IMR-90 (cell line): ENCODE measurements around the gene SCAF1. TPM values are rescaled to one million over a fixed set of nuclear protein-coding genes. Genes with fewer than 3 reads are reported as not detected.
A peak's percentile ranks its signal among the peaks of the same experiment; 100 is the strongest.

ENCODE experiments used
- ATAC-seq: fragments of 200-7000 bp; cut with Tn5 transposase; 2 replicates; pipeline ENCODE4 v1.9.1; 2020; ENCODE audit warnings: low read depth, mild to moderate bottlenecking, moderate library complexity
- BruUV-seq: library from RNA; stranded (reverse); fragments of 400-500 nt; replicated peaks from 2 replicates; lab custom pipeline; 2021; lab: Mats Ljungman, UMichigan
- CTCF ChIA-PET: fragments of 300-600 bp; formaldehyde crosslinking; extraction: SDS; loops from one replicate; lab custom pipeline; 2021; ENCODE audit warnings: antibody characterized with exemption; lab: Yijun Ruan, JAX
- POLR2A ChIA-PET: fragments of 300-600 bp; sonication (Branson Sonifier 250); formaldehyde crosslinking; loops from one replicate; lab custom pipeline; 2022; ENCODE audit warnings: antibody characterized with exemption; ENCODE audit not compliant: unreplicated experiment; lab: Charles Lee
- DNase-seq: peaks from one replicate; pipeline ENCODE4 v3.0.0; 2013
- H2AFZ ChIP-seq: replicated peaks from 2 replicates; pipeline ENCODE3; 2013; ENCODE audit warnings: low read length, mild to moderate bottlenecking; ENCODE audit not compliant: poor library complexity
- H2AK5ac ChIP-seq: 2 replicates; pipeline ENCODE4 v1.6.1; 2013; ENCODE audit warnings: low read depth, low read length, inconsistent platforms
- H2AK9ac ChIP-seq: replicated peaks from 2 replicates; pipeline ENCODE3; 2013; ENCODE audit warnings: mild to moderate bottlenecking, low read depth, low read length, moderate library complexity; ENCODE audit not compliant: poor library complexity
- H2BK120ac ChIP-seq: 2 replicates; pipeline ENCODE4 v1.6.1; 2013; ENCODE audit warnings: low read depth, low read length, inconsistent platforms
- H2BK15ac ChIP-seq: 3 replicates; pipeline ENCODE4 v1.6.1; 2013; ENCODE audit warnings: low read depth, low read length, inconsistent platforms
- H2BK20ac ChIP-seq: 2 replicates; pipeline ENCODE4 v1.6.1; 2013; ENCODE audit warnings: low read depth, mild to moderate bottlenecking, inconsistent platforms, low read length, moderate library complexity
- H2BK5ac ChIP-seq: 2 replicates; pipeline ENCODE4 v1.6.1; 2013; ENCODE audit warnings: mild to moderate bottlenecking, low read depth, low read length, inconsistent platforms; ENCODE audit not compliant: poor library complexity, severe bottlenecking
- H3K14ac ChIP-seq: replicated peaks from 2 replicates; pipeline ENCODE4 v1.6.1; 2013; ENCODE audit warnings: low read depth, low read length, inconsistent platforms
- H3K18ac ChIP-seq: 2 replicates; pipeline ENCODE4 v1.6.1; 2013; ENCODE audit warnings: low read depth, low read length, control low read depth
- H3K23ac ChIP-seq: 2 replicates; pipeline ENCODE4 v1.6.1; 2013; ENCODE audit warnings: low read depth, low read length, inconsistent platforms
- H3K27ac ChIP-seq: 2 replicates; pipeline ENCODE4 v1.5.1; 2013; ENCODE audit warnings: mild to moderate bottlenecking, control low read depth, low read length; ENCODE audit not compliant: insufficient read depth
- H3K27me3 ChIP-seq: 2 replicates; pipeline ENCODE4 v1.6.1; 2013; ENCODE audit warnings: low read length; ENCODE audit not compliant: control insufficient read depth, insufficient read depth
- H3K36me3 ChIP-seq: 2 replicates; pipeline ENCODE4 v1.6.1; 2013; ENCODE audit warnings: low read length, mixed read lengths; ENCODE audit not compliant: control insufficient read depth, insufficient read depth
- H3K4ac ChIP-seq: 2 replicates; pipeline ENCODE4 v1.6.1; 2013; ENCODE audit warnings: low read depth, low read length, inconsistent platforms
- H3K4me1 ChIP-seq: 2 replicates; pipeline ENCODE4 v1.6.1; 2013; ENCODE audit warnings: low read length, mixed read lengths; ENCODE audit not compliant: control insufficient read depth, insufficient read depth
- H3K4me2 ChIP-seq: 2 replicates; pipeline ENCODE4 v1.6.1; 2013; ENCODE audit warnings: low read depth, mild to moderate bottlenecking, control low read depth, low read length, moderate library complexity
- H3K4me3 ChIP-seq: 2 replicates; pipeline ENCODE4 v1.5.1; 2013; ENCODE audit warnings: low read depth, mild to moderate bottlenecking, control low read depth, low read length, moderate library complexity; ENCODE audit not compliant: insufficient read depth
- H3K56ac ChIP-seq: 2 replicates; pipeline ENCODE4 v1.6.1; 2013; ENCODE audit warnings: low read length, inconsistent platforms; ENCODE audit not compliant: insufficient read depth; ENCODE audit errors: extremely low read depth
- H3K79me1 ChIP-seq, 2 experiments: 2 replicates each; pipeline ENCODE4 v1.6.1; 2013; ENCODE audit warnings: low read length in 2 of 2, inconsistent platforms in 1 of 2, low read depth in 1 of 2
- H3K9ac ChIP-seq: 2 replicates; pipeline ENCODE4 v1.6.1; 2013; ENCODE audit warnings: low read depth, low read length, control low read depth
- H3K9me1 ChIP-seq: 2 replicates; pipeline ENCODE4 v1.6.1; 2013; ENCODE audit warnings: low read length, inconsistent platforms; ENCODE audit not compliant: insufficient read depth
- H3K9me3 ChIP-seq: 2 replicates; pipeline ENCODE4 v1.6.1; 2013; ENCODE audit warnings: low read length; ENCODE audit not compliant: control insufficient read depth, insufficient read depth
- H4K20me1 ChIP-seq: 2 replicates; pipeline ENCODE4 v1.6.1; 2013; ENCODE audit warnings: low read length, inconsistent platforms; ENCODE audit not compliant: insufficient read depth
- H4K5ac ChIP-seq: 2 replicates; pipeline ENCODE4 v1.6.1; 2013; ENCODE audit warnings: mild to moderate bottlenecking, low read depth, low read length, control low read depth
- H4K8ac ChIP-seq, 2 experiments: 2 replicates each; pipeline ENCODE4 v1.6.1; 2013; ENCODE audit warnings: low read depth in 2 of 2, low read length in 2 of 2, control low read depth in 1 of 2, inconsistent platforms in 1 of 2
- H4K91ac ChIP-seq: 2 replicates; pipeline ENCODE4 v1.6.1; 2013; ENCODE audit warnings: low read depth, low read length, inconsistent platforms; ENCODE audit not compliant: insufficient read depth
- MAZ ChIP-seq: IDR thresholded peaks from 2 replicates; pipeline ENCODE4 v1.6.1; 2012; ENCODE audit warnings: low read depth, mild to moderate bottlenecking, low read length, improper control_type of control experiment, moderate library complexity, borderline replicate concordance
- POLR2A ChIP-seq: IDR thresholded peaks from 2 replicates; pipeline ENCODE4 v1.6.1; 2012; ENCODE audit warnings: mild to moderate bottlenecking, low read depth, low read length
- WGBS, 2 experiments: methylation state at CpG; one replicate each; pipeline versions ENCODE4 v1.1.5 to v1.1.7; 2013; ENCODE audit warnings: missing lambda C conversion rate in 2 of 2; ENCODE audit not compliant: insufficient read length in 1 of 2; ENCODE audit errors: extremely low coverage in 2 of 2; 5-methylcytosine and 5-hydroxymethylcytosine counted together
- dilution Hi-C: fragments of 300-500 bp; cut with HindIII; formaldehyde crosslinking; loops from one replicate; pipeline ENCODE4 v1.14.3; 2018; ENCODE audit warnings: low sequenced_read_pairs; ENCODE audit not compliant: unreplicated experiment
- in situ Hi-C: fragments of 300-500 bp; cut with MboI; formaldehyde crosslinking; loops from 3 replicates; pipeline ENCODE4 v1.14.3; 2019; ENCODE audit warnings: low sequenced_read_pairs, inconsistent platforms, mixed read lengths
- intact Hi-C: fragments of 100-400 bp; cut with micrococcal nuclease; formaldehyde crosslinking; loops from 2 replicates; pipeline ENCODE4 v1.10.0; 2022
- polyA plus RNA-seq, 3 experiments: library from polyadenylated mRNA; depleted of rRNA; stranded (reverse); fragments of >200 nt; gene quantifications; 2 replicates each; pipeline ENCODE4 v1.2.3, GENCODE V29; 2012; ENCODE audit warnings: low replicate concordance in 1 of 3
- total RNA-seq: library from RNA; depleted of rRNA; stranded (reverse); fragments of >200 nt; gene quantifications from 2 replicates; pipeline ENCODE4 v1.2.3, GENCODE V29; 2012

SCAF1 gene
- total and polyA plus RNA-seq, 2 of the 4 experiments (the other 2 are of a cell fraction) = 2.2 to 14.8 TPM

DNA sequence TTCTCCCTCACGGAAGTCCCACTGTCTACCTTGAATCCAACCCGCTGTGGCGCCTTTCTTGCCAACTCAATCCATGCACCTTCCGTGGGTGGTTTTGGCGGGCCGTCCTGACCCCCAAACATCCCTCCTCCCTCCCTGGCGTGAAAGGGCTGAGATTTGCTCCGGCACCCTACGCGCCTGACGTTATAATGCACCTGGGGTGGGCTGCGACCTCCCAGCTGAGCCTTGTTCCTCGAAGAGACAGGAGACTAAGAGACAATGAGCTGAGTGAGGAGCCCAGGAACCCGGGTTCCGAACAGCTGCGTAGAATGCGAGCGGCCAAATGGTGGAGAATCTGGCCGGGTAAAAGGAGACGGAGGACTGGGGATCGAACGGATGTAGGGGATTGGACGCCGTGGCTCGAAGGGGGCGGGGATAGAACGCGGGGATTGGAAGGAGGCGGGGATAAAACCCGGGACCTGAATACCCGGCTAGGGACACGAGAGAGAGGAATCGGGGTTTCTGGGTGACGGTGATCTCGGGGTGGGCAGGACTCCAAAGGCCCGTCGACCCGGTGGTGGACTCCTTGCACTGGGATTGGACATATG lies 48.7 kb downstream of the SCAF1 start, which contains the start of gene CPT1C:
Gene CPT1C (plus strand): TSS at position 461 of the 587 bp plus-strand sequence. CDS start 1,137 bp downstream, outside the sequence.
- Histone ChIP-seq H3K4me2 (peak within 1 kb of the TSS; percentile 96), H3K4me3 (peak within 1 kb of the TSS; percentile 69), H2BK20ac (peak within 1 kb of the TSS; percentile 22; the same call in 1 of the 2 replicates), H3K9me1 (peaks cover 5% of the 10 kb centered on the region; the same call in 1 of the 2 replicates), H3K18ac (peak within 1 kb of the TSS; percentile 67), H3K56ac (peak within 1 kb of the TSS; percentile 50), H2AFZ (peak within 1 kb of the TSS; percentile 96), H2BK5ac (peak within 1 kb of the TSS; percentile 62), H4K20me1 (peaks cover 15% of the 10 kb centered on the region), H3K9ac (peak within 1 kb of the TSS; percentile 76), H3K14ac (peak within 1 kb of the TSS; percentile 98), H4K8ac (peak within 1 kb of the TSS; percentile 98 to 99), H3K27ac (peak within 1 kb of the TSS; percentile 66), H3K27me3 (no peaks in the 10 kb centered on the region), H3K4me1 (peaks cover 9% of the 10 kb centered on the region), H3K23ac (peak within 1 kb of the TSS; percentile 90), H3K79me1 (peaks cover 6 to 44% of the 10 kb centered on the region in 2 experiments; a peak in 3 of 4 replicates), H2BK120ac (peak within 1 kb of the TSS; percentile 72), H3K9me3 (no peaks in the 10 kb centered on the region), H2AK5ac (peak within 1 kb of the TSS; percentile 88), H4K91ac (peak within 1 kb of the TSS; percentile 94), H2AK9ac (peak within 1 kb of the TSS; percentile 92), H2BK15ac (no peak within 1 kb of the TSS; the same call in 2 of the 3 replicates), H3K4ac (peak within 1 kb of the TSS; percentile 74), H4K5ac (peak within 1 kb of the TSS; percentile 89), H3K36me3 (peaks cover 19% of the 10 kb centered on the region)
- dilution Hi-C loops = no loop called here
- ATAC-seq (peak; percentile 93), DNase-seq (peak; percentile 79)
- BruUV-seq = no TSS peak
- WGBS, 2 experiments = 0% methylated on average over 5 of the region's 38 CpGs; no CpG with 5 or more reads in 1 of the 2 experiments
- in situ Hi-C loops = no loop called here
- ChIA-PET POLR2A (interaction anchor here (0.6 to 1.0 kb wide), 3 partner anchors 14 to 112 kb away, joined by 4 to 8 read pairs (median 7); partner anchors contain the start of gene PRMT1), CTCF (no interaction called here)
- no peak for TF ChIP-seq MAZ
- TF ChIP-seq POLR2A = peak; percentile 73; the same call in 1 of the 2 replicates
- intact Hi-C loops = loop anchor here (2.0 to 5.0 kb wide), 2 partner anchors 76 to 112 kb away; partner anchors contain the start of gene AP2A1
